Stimulated activated CD4-positive, alpha-beta T cell treated with anti-CD3 and anti-CD28 coated beads, TNF-alpha, amount 100 ng/mL, for 1 hour (primary cell): Measurements from ENCODE around the gene OSBPL10.
"Not testable (repeated sequence)": the region's sequence is repeated elsewhere in the genome, so short reads cannot be mapped to it uniquely, and the experiment has no call there.

Experiments
- DNase-seq, 3 donors: peaks; one replicate each; pipeline ENCODE4 v3.0.0-alpha.2; 2020; ENCODE audit warnings: low read depth in 3 of 3, low spot score in 1 of 3

OSBPL10 gene

GRCh38 chr3:31892916-31893573 is 88.0 kb downstream of the OSBPL10 start:
- no peak for DNase-seq

DNA sequence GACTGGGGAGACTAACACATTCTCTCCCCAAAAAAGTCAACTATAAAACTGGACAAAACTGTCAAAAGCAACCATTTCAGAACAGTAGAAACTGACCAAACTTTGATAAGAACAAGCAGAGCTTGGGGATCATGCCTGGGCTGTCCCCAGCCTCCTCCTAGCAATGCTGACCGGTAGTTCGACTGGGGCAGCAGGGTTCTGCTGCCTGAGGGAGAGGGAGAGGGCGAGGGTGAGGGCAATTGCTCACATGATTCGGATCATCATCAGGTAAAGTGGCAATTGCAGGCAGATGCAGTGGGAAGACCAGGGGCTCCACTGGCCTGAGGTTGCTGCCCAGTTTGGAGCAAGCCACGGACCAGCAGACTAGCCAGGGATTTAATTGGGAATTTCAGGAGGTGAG is 88.6 kb downstream of the OSBPL10 start:
- no peak for DNase-seq

DNA sequence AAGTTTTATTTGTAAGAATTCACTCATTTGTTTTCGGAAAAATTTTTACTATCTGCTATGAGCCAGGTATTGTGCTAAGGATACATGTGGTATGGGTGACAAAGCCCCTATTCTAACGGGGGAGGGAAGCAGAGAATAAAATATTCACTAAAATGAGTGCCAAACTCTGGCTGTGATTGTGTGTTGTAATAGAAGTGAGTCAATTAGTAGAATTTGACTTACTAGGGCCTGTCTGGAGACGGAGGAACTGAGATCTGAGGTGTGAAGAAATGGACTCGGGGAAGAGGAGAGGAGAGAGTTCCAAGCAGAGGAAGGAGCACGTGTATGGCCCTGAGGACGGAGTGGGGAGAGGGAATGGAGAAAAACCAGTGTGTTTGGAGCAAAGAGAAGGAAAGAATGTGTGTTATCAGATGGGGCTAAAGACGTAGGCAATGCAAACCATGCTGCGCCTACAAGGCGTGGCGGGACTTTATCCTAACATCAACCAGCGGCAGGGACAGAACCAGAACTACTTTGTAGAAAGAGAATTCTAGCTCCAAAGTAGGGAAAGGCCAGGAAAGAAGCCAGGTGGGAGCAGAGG is 89.1 kb downstream of the OSBPL10 start:
- DNase-seq: no peak

DNA sequence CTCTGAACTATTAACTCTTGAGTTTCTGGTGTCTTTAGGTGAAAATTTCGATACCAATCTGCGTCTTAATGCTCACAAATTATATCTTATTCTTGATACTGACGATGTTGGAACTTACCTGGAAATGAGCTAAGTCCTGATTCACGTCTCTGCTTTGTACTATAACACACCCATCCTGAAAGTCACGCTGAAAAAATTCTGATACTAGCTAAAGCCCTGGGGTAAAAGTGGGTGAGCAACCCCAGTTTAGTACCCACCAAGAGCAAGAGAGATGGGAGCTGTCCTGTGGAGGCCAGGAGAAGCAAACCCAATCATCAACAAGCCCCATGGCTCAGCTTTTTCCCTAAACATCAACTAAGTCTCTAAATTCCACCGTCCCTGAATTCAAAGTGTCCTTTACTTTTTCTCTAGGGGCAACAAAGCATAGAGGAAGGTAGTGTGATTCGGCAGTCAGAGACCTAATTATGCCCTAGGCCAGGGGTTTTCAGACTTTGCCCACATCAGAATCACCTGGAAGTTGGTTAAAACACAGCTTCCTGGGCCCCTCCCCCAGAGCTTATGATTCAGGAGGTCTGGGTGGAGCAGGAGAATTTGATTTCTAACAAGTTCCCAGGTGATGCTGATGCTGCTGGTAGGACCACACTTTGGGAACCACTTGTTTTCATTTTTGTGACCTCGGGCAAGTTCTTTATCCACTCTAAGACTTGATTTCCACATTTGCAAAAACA is 90.2 kb downstream of the OSBPL10 start:
- no peak for DNase-seq

DNA sequence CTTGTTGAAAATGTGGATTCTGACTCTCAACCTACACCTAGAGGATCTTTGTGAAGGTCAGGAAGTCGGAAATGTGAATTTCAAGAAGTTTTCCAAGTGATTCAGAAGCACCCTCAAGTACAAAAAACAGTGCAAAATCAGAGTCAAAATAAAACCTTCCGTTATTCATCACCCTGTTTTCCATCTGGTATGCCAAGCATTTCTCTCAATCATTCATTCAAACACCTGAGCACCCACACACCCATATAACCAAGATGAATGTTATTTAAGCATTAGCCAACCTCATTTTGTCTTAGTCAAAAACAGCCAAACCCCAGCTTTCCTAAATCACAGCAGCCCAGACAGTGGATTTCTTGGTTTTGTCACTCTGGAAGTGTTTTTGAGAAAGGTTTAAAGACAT is 91.1 kb downstream of the OSBPL10 start:
- DNase-seq: no peak

DNA sequence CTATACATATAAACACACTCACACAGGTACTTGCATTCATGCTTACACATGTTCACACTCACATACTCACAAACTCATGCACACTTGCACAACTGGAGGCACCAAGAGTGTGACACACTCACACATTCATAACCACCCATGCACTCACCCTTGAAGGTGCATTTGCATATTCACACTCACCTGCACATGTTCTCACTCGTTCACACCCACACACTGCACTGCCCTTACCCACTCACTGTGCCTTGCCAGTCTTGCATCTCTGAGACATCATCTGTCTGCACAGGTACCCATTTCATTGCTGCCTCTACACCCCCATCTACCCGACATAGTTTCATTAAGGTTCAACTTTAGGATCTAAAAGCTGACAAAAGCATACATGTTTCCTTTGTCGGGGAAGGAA is 95.8 kb downstream of the OSBPL10 start:
- DNase-seq: no peak

DNA sequence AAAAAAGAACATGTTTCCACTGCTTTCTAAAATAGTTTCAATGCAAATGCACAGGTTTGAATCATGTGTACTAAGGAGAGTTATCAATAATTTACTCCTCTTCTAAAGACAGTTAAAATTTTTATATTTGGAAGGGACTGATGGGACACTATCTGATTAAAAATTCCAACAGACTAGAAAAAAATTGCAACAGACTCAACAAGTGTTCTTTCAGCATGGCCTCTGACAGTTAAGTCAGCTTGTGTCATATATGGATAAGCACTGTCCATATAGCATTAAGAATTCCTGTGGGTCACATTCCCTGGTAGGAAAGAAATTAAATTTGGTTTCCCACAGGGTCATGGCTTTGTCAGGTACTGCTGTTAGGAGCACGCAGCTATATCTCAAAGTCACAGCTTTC is 96.8 kb downstream of the OSBPL10 start:
- no peak for DNase-seq

DNA sequence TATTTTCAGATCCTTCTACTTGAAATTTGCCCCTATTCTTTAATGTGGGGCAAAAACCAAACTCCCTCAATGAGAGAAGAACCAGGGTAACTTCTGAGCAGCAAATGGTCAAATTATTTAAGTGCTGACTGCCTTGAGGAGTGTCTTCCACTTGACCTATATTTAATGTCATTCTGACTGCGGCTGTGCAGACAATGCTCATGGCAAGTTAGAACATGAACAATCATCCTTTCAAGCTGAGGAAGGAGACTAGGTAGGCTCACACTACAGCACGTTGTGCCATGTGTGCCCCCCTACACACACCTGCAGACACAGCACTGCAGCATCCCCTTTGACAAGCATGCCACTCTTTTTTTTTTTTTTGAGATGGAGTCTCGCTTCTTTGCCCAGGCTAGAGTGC is 98.2 kb downstream of the OSBPL10 start:
- DNase-seq: no peak

GRCh38 chr3:31882431-31882830 is 98.6 kb downstream of the OSBPL10 start:
- no peak for DNase-seq

DNA sequence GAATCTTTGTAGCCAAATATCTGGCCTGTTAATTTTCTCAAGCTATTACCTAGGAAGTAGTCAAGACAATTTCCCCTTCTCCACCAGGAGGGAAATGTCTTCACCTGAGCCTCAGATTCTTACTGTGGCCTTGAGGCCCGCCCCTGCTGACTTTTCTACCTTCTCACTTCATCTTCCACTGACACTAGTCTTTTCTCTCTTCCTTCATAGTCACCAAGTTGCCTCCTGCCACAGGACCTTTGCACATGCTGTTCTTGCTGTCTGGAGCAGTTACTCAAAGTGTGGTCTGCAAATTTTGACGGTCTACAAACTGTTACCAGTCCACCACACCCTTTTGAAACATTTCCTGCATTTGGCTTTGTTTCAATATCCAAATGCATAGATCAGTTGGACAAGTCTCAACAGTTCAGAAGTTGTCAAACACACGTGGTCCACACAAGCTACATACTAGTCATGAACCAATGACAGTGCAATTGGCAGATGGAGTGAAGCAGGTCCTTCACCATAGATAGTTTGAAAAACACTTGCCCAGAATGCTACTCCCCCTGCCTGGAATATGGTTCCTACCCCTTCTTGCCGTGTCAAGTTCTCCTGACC is 100.5 kb downstream of the OSBPL10 start:
- DNase-seq: no peak

DNA sequence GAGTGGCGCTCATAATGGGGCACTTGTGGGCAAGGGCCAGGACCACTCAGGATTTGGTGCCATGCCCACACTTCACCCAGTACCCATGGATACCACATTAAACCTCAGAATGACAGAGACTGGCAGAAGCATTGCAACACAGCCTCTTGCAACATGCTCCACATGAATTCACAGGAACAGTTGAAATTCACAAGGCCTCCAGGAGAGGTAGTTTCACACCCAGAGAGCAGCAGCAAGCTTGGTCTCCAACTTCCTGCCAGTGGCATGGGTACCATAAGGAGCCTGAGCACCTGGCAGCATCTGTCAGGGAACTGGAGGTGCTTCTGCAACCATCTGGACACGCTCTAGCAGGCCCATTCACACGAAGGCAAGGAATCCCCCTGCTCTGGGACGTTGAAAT is 101.0 kb downstream of the OSBPL10 start:
- no peak for DNase-seq

- no peak for DNase-seq
Observed at GRCh38 chr3:31879365-31879764, 101.7 kb downstream of the OSBPL10 start.

GRCh38 chr3:31878231-31878838 is 102.7 kb downstream of the OSBPL10 start:
- DNase-seq: no peak

DNA sequence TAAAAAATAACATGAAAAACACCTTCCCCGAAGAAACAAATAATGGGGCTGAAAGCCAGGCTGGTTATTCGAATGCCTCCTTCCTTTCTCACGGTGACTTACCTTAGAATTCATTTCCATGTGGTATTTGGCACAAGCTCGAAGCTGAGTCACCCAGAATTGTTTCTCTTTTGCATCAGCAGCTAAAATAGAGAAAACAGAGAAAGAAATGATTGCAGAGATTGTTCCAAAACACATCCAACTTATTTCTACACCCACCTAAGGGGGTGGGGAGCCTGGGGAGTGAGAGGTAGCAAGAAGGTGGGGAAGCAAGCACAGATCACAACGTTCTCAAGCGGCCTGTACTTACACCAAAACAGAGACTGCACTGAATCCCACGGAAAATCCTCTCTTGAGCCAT is 104.7 kb downstream of the OSBPL10 start:
- DNase-seq: no peak

- no peak for DNase-seq
Observed at GRCh38 chr3:31875437-31875836, 105.6 kb downstream of the OSBPL10 start.

- no peak for DNase-seq
Observed at GRCh38 chr3:31873254-31873820, 107.7 kb downstream of the OSBPL10 start.

DNA sequence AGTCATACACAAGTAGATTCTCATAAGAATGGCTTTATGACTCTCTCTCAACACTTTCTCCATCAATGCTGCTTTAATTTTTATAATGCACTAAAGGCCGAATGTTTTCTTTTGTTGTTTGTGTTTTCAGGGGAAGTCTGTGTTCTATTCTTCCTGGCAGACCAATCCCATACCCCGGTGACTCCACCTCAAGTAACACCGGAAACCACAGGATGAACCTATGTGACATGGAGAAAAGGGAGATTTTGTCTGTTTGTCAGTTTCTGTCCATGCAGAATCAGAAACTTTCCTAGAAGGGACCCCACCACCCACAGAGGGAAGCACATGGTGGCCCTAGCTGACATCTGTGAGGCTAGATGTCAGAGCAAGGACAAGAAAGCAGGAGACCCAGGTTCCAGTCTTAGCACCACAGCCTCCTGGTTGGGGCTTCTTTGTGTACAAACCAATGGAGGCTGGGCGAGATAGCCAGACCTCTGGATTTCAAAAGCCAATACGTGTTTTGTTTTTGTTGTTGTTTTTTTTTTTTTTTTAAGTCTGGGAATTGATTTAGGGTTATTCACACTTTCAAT is 109.0 kb downstream of the OSBPL10 start:
- DNase-seq: no peak

DNA sequence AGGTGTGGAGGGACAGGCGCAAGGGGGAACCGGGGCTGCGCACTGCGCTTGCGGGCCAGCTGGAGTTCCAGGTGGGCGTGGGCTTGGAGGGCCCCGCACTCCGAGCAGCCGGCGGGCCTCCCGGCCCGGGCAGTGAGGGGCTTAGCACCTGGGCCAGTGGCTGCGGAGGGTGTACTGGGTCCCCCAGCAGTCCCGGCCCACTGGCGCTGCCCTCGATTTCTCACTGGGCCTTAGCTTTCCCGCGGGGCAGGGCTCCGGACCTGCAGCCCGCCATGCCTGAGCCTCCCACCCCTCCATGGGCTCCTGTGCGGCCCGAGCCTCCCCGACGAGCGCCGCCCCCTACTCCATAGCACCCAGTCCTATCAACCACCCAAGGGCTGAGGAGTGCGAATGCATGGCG is 111.0 kb downstream of the OSBPL10 start:
- DNase-seq: not testable (repeated sequence)

DNA sequence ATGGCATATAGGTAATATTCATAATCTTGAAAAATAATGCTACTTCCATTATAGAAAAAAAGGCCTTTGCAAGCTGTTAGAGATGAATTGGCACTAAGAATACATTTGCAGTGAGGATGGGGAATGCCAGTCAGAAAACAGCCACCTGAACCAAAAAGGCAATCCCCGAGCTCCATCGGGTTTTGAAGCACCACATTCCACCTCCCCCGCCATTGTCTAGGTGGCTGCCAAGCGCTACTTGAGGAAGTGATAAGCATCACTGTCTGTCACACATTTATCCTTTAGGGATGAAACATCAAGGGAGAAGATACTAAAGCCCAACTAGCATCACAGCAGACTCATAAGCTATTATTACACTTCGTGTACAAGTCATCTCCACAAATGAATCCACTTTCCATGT is 112.8 kb downstream of the OSBPL10 start:
- no peak for DNase-seq

GRCh38 chr3:31862666-31863279 is 118.3 kb downstream of the OSBPL10 start:
- DNase-seq: no peak

- no peak for DNase-seq
Observed at GRCh38 chr3:31861826-31862225, 119.2 kb downstream of the OSBPL10 start.
